GM19239 (cell line): ENCODE data around the gene PDK1.
"Not testable (repeated sequence)": the region's sequence is repeated elsewhere in the genome, so short reads cannot be mapped to it uniquely, and the experiment has no call there.

ENCODE experiments used
- DNase-seq: peaks from one replicate; pipeline ENCODE4 v3.0.0; 2011; ENCODE audit warnings: low spot score; ENCODE audit not compliant: insufficient read length
- FAIRE-seq: peaks from 2 replicates; lab custom pipeline; 2011; peaks lifted over from hg19 to GRCh38; lab: Jason Lieb, UNC

PDK1 gene

DNA sequence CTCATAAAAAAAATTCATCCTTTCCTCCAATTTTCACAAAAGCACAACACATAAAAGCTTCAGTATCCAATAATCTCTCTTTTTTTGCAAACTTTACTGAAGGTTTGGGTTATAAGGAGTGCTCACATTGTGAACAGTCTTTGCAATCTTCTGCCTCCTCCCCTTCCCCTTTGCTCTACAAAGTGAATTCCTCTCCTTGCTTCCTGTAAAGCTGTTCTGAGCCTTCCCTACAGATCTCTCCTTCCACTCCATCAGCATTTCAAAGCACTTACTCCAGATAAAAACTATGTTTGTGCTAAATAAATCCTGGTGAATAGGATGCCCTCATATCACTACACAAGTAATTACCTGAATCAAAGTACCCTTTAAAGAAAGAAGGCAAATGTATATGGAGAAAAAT lies 4.6 kb upstream of the PDK1 start:
- FAIRE-seq (no peak), DNase-seq (no peak)

DNA sequence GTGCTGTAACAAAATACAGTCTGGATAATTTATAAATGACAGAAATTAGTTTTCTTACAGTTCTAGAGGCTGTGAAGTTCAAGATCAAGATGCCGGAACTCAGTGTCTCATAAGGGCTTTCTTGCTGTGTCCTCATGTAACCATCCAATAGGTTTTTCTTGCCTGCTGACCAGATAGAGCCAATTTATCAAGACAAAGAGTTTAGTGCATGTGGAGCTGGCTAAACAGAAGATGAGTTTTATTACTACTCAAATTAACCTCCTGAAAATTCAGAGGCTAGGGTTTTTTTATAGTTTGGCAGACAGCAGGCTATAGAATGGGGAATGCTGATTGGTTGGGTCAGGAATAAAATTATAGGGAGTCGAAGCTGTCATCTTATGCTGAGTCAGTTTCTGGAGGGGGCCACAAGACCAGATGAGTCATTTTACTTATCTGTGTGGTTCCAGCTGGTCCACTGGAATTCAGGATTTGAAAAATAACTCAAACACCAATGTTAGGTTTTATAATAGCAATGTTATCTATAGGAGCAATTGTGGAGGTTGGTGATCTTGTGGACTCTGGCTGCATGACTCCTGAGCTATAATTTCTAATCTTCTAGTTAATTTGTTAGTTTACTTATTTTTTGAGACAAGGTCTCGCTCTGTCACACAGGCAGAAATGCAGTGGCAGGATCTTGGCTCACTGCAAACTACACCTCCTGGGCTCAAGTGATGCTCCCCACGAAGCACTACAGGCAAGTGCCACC lies 3.2 kb upstream of the PDK1 start:
- FAIRE-seq = no peak

DNA sequence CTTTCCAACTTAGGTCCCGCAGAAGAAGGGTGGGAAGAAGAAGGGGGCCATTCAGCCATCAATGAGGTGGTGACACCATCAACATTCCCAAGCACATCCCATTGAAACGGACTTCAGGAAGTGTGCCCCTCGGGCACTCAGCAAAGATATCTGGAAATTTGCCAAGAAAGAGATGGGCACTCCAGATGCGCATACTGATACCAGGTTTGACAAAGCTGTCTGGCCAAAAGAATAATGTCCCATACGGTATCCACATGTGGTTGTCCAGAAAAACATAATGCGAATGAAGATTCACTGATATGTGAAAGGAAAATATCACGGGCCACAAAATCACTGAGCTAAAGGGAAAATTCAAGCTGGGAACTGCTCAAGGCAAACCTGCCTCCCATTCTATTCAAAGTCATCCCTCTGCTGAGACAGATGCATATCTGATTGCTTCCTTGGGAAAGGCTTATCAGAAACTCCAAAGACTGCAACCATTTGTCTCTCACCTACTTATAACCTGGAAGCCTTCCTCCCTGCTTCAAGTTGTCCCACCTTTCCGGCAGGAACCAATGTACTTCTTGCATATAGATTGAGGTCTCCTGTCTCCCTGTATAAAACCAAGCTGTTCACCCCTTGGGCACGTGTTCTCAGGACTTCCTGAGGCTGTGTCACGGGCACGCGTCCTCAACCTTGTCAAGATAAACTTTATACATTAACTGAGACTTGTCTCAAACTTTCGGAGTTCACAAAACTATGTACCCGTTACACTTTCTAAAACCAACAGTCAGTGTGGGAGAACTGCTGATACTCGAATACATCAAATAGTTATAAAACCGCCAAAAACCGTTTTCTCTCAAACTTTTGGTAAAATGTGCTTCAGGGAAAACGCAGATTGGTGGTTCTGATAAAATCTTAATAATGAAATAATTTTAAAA lies 1.3 kb upstream of the PDK1 start:
- FAIRE-seq (no peak), DNase-seq (no peak)

More for the DNA sequence above, 3.2 kb upstream of the PDK1 start:
- DNase-seq = no peak

DNA sequence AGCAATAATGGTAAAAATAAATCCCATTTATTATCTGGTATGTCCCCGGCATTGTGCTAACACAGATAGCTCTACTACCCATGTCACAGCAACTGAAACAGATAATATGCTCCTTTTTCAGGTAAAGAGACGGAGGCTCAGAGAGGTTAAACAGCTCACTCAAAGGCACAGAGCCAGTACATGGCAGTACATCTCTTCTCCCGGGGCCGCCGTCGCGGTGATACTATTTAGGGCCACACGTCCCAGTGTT lies 693 bp upstream of the PDK1 start:
- FAIRE-seq (peak; percentile 73), DNase-seq (no peak)

DNA sequence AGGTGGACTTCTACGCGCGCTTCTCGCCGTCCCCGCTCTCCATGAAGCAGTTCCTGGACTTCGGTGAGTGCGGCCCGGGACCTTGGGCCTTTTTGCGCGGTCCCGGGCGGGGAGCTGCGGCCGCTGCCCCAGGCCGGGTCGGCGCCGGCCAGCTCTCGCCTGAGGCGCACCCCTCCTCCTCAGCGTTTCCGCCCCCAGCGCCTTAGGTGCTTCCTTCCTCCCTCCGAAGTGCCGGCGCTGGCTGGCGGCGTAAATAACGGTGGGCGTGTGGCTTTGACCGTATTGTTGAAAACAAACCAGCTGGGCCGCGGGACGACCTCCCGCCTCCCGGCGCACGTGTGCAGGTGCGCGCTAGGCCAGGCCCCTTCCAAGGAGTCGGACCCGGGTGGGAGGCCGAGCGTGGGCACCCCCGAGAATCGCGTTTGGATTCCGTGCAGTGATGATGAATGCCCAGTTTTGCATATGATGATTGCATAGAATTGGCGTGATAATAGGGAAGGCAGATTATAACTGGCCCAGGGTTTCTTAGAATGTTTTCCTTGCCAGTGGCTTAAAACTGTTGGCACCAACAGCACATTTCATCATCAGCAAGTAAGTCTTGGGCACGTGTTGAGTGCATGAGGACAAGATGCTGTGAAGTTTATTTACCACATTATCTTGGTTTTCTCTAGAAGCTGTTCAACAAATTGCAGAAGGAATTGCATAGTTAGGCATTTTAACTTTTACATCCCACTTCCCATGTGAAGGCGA lies 569 bp downstream of the PDK1 start:
- DNase-seq = peak; percentile 60
- peak; percentile 68 for FAIRE-seq

DNA sequence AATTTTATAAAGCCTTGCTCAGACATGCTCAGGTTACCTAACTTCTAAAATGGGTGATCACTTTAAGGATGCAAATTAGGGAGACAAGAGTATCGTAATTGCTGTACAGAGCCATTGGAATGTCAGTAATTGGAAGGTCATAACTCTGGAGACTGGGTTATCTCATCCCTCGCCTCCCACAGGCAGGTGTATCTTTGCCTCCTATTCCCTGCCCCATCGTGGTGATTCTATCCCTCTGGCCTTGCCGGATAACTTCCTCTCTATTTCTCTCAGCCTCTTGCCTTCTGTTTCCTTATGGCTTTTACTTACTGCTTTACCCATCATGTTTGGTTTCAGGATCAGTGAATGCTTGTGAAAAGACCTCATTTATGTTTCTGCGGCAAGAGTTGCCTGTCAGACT lies 2.5 kb downstream of the PDK1 start:
- FAIRE-seq (no peak), DNase-seq (no peak)

DNA sequence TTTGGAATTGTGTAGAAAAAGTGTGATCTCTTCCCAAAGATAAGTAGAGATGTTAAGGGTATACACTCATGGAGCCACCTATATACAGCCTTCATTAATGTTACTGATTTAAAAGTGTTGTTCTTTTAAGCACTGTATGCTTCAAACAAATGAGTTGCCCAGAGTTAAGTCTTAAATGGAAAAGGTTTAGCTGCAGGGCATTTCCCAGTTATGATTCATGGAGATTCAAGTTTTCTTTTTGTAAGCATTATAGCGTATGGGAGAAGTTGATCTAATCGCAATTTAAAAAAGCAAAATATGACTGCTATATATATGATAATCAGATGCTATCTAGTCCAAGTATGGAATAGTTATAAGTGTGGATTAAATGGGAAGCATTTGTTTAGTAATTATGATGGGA lies 4.8 kb downstream of the PDK1 start:
- DNase-seq (no peak), FAIRE-seq (no peak)

DNA sequence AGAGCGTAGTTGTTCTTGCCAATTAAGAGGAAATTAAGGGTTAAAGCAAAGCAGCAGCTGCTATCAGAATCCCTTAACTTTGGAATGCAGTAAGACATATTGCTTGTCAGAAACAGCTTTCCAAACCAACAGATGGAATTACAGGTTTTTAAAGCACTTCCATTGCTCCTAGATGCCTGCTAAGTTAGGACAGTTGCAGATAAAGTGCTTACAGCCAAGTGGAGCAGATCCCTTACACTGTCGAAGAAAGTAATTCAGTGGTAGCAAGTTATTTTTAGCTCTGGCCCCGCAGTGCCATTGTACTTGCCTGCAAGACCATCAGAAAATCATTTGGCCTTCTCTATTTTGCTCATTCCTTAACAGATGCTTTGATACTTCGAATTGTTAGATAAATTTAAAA lies 5.4 kb downstream of the PDK1 start:
- FAIRE-seq (no peak), DNase-seq (no peak)

DNA sequence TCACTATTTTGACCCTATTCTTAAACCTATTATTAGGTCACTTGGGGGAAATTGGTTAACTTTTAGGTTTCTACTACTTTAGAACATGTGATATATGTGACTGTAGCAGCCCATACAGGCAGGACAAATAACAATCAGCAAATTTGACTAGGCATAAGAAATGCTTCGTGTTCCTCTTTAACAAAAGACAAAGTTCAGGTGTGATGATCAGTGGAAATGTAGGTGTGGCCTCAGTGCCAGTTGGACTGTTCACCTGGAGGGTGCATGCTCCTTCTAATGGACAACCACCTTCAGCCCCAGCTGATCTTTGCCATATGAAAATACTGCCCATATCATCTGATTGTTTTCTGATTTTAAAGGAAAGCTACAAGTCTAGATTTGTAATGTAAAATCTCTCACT lies 6.4 kb downstream of the PDK1 start:
- DNase-seq (no peak), FAIRE-seq (no peak)

DNA sequence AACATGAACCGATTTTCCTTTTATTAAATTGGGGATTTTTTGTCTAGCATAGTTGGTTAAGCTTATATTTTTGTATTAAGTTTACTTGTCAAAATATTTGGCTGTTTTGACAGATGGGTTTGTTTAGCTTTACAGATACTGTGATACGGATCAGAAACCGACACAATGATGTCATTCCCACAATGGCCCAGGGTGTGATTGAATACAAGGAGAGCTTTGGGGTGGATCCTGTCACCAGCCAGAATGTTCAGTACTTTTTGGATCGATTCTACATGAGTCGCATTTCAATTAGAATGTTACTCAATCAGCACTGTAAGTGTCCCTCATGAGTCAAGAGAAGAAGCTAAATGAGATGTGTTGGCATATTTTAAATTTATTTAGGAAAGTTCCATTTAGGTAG lies 8.5 kb downstream of the PDK1 start:
- no peak for FAIRE-seq
- DNase-seq = no peak

DNA sequence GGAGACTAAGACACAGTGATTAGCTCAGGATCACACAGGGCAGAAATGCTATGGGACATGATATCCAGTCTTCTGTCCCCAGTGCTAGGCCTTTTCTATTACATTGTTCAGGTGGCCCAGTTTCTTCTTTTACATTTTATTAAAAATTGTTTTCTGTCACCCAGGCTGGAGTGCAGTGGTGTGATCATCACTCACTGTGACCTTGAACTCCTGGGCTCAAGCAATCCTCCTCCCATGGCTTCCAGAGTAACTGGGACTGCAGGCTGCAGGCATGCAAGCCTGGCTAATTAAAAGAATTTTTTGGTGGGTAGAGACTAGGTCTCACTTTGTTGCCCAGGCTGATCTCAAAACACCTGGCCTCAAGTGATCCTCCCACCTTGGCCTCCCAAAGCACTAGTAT lies 15.4 kb downstream of the PDK1 start:
- FAIRE-seq = no peak
- no peak for DNase-seq

DNA sequence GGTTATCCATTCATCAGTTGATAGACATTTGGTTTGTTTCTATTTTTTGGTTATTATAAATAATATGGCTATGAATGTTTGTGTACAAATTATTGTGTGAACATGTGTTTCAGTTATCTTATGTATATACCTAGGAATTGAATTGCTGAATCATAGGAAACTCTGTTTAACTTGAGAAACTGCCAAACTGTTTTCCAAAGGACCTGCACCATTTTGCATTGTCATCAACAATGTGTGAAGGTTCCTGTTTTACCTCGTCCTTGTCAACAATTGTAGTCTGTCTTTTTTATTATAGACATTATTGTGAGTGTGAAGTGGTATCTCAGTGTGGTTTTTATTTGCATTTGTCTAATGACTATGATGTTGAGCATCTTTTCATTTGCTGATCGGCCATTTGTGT lies 17.1 kb downstream of the PDK1 start:
- DNase-seq = no peak
- no peak for FAIRE-seq

DNA sequence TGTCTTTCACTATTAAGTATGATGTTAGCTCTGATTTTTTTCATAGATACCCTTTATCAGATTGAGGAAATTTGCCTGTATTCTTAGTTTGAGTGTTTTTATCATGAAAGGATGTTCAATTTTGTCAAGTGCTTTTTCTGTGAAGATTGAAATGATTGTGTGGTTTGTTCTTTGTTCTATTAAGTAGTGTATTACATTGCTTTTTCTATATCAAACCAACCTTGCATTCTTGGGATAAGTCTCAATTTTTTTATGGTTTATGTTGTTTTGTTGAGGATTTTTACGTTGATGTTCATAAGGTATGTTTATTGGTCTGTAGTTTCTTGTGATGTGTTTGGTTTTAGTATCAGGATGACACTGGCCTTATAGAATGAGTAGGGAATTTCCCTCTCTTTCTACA lies 19.1 kb downstream of the PDK1 start:
- DNase-seq = no peak
- FAIRE-seq = no peak

DNA sequence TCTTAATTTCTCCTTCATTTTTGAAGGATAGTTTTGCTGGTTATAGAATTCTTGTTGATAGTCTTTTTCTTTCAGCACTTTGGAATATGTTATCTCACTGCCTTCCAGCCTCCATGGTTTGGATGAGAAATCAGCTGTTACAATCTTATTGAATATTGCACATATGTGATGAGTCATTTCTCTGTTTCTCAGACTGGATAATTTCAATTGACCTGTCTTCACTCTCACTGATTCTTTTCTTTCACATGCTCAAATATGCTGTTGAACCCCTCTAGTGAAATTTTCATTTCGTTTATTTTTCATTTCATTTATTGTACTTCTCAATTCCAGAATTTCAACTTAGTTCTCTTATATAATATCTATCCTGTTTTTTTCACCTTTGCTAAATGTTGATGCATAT lies 22.2 kb downstream of the PDK1 start:
- DNase-seq (no peak), FAIRE-seq (no peak)

DNA sequence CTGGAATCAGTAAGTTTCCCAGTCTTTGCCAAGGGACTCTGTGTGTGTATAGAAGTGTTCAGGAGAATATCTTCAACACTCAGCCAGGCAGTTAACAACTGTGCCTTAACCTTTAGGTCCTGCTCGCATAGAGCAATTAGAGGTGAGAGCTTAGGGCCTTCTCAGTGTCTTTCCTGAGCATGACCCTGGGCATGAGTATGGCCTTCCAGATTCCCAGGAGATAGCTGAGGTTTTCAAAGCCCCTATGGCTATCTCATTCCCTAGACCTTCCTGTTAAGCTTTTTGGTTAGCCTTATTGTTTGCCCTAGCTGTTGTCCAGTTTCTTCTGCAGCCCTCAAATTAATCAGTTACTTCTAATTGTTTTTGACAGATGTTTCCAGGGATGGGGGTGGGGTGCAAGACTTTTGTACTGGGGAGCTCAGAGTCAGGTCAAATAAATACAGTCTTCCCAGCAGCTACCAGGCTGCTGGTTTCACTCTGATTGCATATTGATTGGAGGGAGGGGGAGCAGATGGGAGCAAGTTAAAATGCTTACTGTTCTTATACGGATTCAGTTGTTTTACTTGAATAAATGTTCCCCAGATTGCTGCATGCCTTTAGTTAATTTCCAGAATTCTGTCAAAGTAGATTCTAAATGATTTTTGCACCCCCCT lies 23.1 kb downstream of the PDK1 start:
- peak; percentile 4 for FAIRE-seq
- DNase-seq = no peak

DNA sequence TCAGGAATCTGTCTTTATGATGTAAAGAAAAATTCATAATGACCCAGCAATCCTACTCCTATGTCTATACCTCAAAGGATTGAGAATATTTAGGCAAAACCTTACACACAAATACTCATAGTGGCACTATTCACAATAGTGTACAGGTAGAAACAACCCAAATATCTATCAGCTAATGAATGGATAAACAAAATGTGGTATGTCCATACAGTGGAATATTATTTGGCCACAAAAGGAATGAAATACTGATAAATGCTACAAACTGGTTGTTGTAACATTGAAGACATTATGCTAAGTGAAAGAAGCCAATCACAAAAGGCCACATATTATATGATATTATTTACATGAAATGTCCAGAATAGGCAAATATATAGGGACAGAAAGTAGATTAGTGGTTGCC lies 24.7 kb downstream of the PDK1 start:
- no peak for FAIRE-seq
- DNase-seq = no peak

DNA sequence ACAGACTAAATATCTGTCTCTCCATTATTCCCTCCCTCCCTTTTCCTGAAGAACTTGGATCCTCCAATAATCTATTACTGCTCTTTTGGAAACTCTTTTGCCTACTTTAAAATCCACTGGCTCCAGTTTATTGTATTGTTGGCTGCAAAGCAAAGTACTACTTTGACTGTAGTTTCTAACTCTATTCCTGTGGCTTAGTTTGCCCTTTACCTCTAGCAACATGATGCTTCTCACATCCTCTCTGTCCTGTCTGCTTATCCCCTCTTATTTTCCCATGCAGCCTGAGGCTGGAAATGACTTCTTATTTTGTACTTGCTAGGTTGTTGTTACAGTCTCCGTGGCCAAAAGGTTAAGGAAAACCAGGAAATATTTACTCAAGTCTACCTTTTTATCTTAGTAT lies 26.8 kb downstream of the PDK1 start:
- no peak for FAIRE-seq
- DNase-seq = no peak

DNA sequence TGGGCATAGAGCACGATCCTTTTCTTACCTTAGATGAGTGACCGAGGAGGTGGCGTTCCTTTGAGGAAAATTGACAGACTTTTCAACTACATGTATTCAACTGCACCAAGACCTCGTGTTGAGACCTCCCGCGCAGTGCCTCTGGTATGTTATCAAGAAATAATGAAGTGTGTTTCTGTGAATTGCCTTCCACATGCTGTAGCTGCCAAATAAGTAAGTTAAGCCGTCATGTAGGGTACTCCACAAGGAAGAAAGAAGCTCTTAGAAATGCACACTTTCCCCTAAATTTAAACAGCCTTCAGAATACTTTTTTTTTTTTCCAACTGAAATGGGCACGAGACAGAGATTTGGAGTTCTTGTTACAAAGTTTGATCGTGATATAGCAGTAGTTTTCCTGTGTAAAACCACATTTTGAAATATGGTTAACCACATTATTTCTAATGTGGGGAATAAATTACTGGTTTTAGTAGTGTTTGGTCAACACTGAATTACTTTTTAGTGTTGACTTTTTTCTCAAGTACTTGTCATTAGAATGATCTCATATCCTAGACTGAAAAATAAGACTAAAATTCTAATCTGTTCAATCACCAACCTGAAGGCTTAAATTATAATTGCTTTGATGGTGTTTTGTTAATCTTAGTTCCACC lies 30.5 kb downstream of the PDK1 start:
- FAIRE-seq (no peak), DNase-seq (no peak)

DNA sequence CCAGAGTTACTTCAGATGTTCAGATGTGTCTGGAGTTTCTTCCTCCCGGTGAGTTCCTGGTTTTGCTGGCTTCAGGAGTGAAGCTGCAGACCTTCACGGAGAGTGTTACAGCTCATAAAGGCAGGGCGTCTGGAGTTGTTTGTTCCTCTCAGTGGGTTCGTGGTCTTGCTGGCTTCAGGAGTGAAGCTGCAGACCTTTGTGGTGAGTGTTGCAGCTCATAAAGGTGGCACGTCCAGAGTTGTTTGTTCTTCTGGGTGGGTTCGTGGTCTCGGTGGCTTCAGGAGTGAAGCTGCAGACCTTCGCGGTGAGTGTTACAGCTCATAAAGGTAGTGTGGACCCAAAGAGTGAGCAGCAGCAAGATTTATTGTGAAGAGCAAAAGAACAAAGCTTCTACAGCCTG lies 31.3 kb downstream of the PDK1 start:
- not testable (repeated sequence) for FAIRE-seq, DNase-seq

DNA sequence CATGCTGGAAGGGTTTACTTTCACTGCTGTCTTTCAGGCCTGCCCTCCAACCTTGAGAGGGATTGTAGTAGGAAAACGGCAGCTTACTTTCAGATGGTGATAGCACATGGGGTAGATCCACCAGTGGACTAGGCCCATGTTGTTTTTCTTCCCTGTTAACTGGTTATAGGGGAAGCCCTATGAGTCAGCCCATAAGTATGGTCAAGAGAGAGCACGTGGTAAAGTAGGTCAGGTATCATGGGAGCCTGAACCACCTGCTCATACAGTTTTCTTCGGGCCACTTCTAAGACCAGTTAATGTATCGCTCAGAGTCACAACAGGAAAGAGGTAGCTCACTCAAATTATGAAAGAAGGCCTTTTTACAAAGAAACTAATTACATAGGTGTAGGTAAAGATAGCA lies 33.0 kb downstream of the PDK1 start:
- no peak for DNase-seq

More for the DNA sequence above, 33.0 kb downstream of the PDK1 start:
- FAIRE-seq = no peak
